Measurements from ENCODE around the gene FAM170B. TPM values are rescaled to one million over a fixed set of nuclear protein-coding genes. Genes with fewer than 3 reads are reported as not detected.

Gene FAM170B
- polyA plus RNA-seq, 3 donors, result not detected

GRCh38 chr10:49131507-49132361, 2.1 kb downstream of the FAM170B start:
- no peak for DNase-seq (ENCODE audit: low read depth in 3 of 3, low spot score in 2 of 3)

DNA sequence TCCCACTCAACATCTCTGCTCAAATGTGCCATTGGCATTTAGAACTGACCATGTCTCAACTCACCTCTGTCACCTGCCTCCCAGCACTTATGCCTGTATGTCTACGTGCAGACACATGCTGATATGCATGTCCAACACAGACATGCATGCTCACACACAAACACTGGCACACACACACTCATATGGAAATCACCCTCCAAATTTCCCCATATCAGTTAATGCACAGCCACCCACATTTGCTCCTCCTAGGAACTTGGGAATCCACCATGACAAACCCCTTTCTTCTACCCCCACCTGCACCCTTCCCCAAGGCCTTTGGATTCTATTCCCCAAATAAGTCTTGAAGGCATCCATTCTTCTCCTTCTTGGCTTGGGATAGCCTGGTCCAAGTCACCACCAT, 4.4 kb downstream of the FAM170B start:
- DNase-seq (ENCODE audit: low read depth in 3 of 3, low spot score in 2 of 3), result no peak

GRCh38 chr10:49128854-49129253, 5.0 kb downstream of the FAM170B start:
- no peak for DNase-seq (ENCODE audit: low read depth in 3 of 3, low spot score in 2 of 3)

DNA sequence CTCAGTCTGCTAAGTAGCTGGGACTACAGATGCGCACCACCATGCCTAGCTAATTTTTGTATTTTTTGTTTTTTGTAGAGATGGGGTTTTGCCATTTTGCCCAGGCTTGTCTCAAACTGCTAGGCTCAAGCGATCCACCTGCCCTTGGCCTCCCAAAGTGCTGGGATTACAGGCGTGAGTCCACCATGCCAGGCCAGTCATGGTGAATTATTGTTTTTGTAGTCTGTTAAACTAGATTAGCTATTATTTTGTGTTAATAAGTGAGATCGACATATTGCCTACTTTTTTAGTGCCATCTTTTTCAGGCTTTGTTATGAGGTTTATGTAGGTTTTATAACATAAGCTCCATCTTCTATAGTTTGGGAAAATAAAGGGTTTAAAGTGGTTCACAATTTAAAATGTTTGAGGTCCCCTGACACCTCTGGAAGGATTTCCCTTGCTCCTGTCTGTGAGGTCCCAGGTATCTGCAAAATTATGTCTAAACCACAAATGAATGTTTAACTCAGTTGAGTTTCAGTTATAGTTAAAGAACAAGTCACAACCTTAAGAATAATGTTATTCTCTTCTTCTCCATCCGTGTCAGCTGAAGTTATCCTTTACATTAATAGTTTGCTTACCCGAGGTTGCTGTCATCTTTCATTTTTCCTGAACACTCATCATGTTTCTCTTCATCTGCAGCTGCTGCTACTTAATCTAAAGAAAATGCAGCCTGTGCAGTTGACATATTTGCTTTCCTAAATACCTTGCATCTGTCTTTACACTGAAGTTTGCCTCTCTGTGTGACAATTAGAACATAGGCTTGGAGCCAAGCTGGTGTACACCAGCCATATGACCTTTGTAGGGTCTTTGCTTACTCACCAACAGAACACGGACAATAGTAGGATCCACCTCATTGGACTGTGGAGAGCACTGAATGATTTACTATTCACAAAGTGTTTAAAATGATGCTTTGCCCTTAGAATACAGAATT, 9.6 kb downstream of the FAM170B start:
- DNase-seq (ENCODE audit: low read depth in 3 of 3, low spot score in 2 of 3), result no peak

DNA sequence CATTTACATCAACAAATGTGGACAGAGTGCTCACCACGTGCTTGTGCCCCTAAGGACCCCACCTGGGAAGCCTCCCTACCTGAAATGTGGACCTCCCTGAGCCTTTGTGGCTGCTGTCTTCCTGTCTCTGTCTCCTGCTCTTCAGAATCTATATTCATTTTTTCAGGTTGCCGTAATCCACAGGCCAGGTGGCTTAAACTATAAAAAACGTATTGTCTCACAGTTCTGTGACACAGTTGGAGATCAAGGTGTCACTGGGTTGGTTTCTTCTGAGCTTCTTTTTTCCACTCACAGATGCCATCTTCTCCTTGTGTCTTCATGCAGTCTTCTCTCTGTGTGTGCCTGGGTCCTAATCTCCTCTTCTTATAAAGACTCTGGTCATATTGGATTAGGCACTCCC, 12.9 kb downstream of the FAM170B start:
- no peak for DNase-seq (ENCODE audit: low read depth in 3 of 3, low spot score in 2 of 3)

GRCh38 chr10:49119746-49120145, 14.1 kb downstream of the FAM170B start:
- no peak for DNase-seq (ENCODE audit: low read depth in 3 of 3, low spot score in 2 of 3)

DNA sequence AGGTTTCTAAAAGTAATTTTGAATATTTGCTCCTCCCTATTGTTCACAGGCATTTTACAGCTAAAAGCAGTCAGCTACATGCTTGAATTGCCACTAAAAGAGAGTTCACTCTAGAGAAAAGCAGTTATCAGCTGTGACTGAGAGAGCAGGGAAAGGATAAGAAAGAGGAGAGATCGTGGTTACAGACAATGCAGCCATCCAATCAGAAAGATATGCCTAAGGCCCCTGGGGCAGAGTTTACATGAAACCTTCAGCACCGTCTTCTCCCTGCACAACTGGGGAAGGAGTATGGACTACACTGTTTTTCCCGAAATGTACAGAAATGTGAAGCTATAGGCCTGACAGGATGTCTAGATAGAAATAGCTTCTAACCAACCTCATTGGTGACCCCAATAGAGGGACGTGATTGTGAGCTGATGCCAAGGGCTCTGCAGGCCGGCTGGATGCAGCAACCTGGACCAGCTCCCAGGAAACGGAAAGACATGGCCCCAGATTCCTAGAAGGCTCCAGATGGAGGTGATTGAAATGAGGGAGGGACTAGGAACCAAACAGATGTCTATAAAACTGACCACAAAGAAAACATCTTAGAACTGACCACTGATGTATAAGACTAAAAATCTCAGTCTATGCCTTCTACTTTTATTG, 15.3 kb downstream of the FAM170B start:
- no peak for DNase-seq (ENCODE audit: low read depth in 3 of 3, low spot score in 2 of 3)

DNA sequence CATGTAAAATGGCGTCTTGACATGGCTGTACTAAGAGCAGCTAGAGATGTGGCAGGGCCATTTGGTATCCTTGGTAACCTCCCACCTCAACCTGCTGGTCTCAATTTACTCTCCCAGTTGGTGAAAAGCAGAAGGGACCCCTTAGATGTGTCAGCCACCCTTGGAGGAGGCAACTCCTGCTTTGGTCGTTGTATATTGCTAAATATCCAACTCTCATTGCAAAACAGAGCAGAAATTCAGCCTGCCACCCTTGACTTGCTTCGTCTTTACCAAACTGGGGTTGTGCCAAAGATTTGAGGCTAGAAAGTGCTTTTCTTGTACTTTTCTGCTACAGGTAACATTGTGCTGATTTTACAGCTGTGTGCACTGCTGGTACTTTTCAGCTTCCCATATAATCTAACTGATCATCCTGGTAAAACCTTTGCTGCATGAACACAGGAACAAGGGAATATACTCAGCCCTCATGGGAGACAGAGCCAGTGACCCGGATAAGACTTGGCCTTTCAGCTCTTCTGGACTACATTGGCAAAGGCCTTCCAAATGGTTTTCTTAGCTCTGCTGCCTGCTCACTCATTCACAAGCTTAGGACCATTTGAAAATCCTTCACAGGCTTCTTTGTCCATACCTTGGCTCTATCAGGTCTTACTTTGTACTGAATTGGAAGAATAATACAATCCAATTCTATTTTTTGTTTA, 16.3 kb downstream of the FAM170B start:
- DNase-seq (ENCODE audit: low read depth in 3 of 3, low spot score in 2 of 3), result no peak

DNA sequence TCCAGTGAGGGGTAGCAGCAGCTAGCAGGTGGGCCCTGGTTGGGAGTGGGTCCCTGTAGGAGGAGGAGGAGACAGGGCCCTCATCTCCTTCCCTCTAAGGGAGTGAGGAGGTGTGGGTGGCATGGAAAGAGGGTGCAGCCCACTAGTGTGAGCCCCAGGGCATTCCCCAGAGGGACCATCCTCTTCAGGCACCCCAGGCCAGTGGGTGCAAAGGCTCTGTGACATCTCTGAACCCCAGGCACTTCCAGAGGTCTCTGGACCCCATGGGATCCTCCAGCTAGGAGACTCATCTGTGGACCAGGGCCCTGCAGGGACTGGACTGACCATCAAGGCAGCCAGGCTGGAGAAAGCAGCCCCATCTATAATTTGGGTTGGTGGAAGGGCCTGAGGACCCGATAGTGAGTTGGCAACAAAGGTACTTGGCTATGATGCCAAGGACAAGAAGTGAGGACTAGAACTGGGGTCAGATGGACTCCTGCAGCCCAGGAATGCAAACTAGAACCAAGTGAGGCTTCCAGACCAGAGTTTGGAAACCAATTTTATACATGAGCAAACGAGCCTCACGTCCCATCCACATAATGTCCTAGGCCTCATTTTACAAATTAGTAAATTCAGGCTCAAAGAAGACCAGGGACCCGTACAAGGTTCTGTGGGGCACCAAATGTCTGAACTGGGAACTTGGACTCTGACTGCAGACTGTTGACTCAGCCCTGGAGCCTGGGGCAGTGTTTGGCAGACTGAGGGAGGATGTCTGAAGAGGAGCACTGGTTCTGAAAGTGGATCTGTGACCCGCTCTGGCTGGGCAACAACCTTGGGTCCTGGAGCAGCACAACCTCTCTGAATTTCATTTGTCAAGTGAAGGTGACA, 17.1 kb downstream of the FAM170B start:
- DNase-seq (ENCODE audit: low read depth in 3 of 3, low spot score in 2 of 3), result no peak

GRCh38 chr10:49115796-49116508, 17.9 kb downstream of the FAM170B start:
- DNase-seq (ENCODE audit: low read depth in 3 of 3, low spot score in 2 of 3), result no peak

- peak in 1 of 3 donors; percentile 39 for DNase-seq (ENCODE audit: low read depth in 3 of 3, low spot score in 2 of 3)
Observed at GRCh38 chr10:49115015-49115795, 18.6 kb downstream of the FAM170B start, which contains the start of gene VSTM4. Gene VSTM4 (minus strand): TSS chr10:49115522. CDS start chr10:49115485, 37 bp downstream.

DNA sequence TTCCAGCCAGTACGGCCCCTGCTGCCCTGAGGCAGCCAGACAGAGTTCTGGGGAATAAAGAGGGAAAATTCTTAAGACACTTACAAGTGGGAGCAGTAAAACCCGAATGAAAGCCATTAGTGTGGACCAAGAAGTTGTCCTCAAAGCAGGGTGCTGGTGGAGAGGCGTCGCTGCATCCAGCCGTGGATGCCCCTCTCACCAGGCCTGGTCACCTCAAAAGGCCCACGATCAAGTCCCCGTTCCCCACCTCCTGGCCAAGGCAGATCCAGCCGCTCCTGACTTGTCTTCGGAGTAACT, 19.2 kb downstream of the FAM170B start:
- DNase-seq (ENCODE audit: low read depth in 3 of 3, low spot score in 2 of 3), result no peak

GRCh38 chr10:49113741-49114141, 20.1 kb downstream of the FAM170B start:
- no peak for DNase-seq (ENCODE audit: low read depth in 3 of 3, low spot score in 2 of 3)

GRCh38 chr10:49112851-49113250, 21.0 kb downstream of the FAM170B start:
- no peak for DNase-seq (ENCODE audit: low read depth in 3 of 3, low spot score in 2 of 3)

- DNase-seq (ENCODE audit: low read depth in 3 of 3, low spot score in 2 of 3), result no peak
Observed at GRCh38 chr10:49112098-49112497, 21.7 kb downstream of the FAM170B start.

GRCh38 chr10:49111320-49111698, 22.5 kb downstream of the FAM170B start:
- DNase-seq (ENCODE audit: low read depth in 3 of 3, low spot score in 2 of 3), result no peak

- DNase-seq (ENCODE audit: low read depth in 3 of 3, low spot score in 2 of 3), result no peak
Observed at GRCh38 chr10:49110684-49111319, 23.0 kb downstream of the FAM170B start.
